Heart left ventricle (tissue), 13 donors: ENCODE data around the gene ITGB4.

Source experiments
- CTCF ChIP-seq, 12 donors: fragments of 200-600 bp; sonication (generic) in 4 of 12; IDR thresholded peaks; one replicate each; pipeline versions ENCODE4 v1.5.0 to v1.8.0; 2018 to 2022; ENCODE audit warnings: antibody characterized with exemption in 12 of 12, mild to moderate bottlenecking in 5 of 12
- POLR2A ChIP-seq, 2 donors: fragments of 450-650 bp; IDR thresholded peaks; one replicate each; pipeline ENCODE4 v1.6.1; 2017; ENCODE audit warnings: antibody characterized with exemption in 2 of 2, mild to moderate bottlenecking in 2 of 2, moderate library complexity in 2 of 2
- donor health status: ischemic (EF 13 %, LVEDD 7.1; RV severe dilation, severe dysfunction).
- donor health status: DM: no; HTN: yes; CAD: no.
- donor health status: DM: no; HTN: no; CAD: no.
- donor health status: ischemic (EF 25% LVEDD 6.9; RV normal size, moderate dysfunction).
- donor health status: ischemic (EF 25% LVEDD 5.7; RV mildly dilated, moderate dysfunction).
- donor health status: ischemic (EF 35%, LVEDD 5.7; RV mildly dilated, moderate dysfunction).
- donor health status: nonischemic (EF 11% LVEDD 7.7; RV severe dilation, severe dysfunction).
- donor health status: DM: yes; HTN: yes; CAD: no.
- donor health status: PGD.
- donor health status: ischemic (EF 29% LVEDD 5.4; RV normal size, mild dysfunction).
- donor health status: nonischemic (EF 23%, LVEDD 6.1; RV moderate dilation, normal function).

- TF ChIP-seq CTCF (IDR thresholded peaks at IDR 0.05), result no peak
- TF ChIP-seq POLR2A (IDR thresholded peaks at IDR 0.05), result peak in 1 of 2 donors; percentile 15
Observed at GRCh38 chr17:75723171-75723930, 2.1 kb downstream of the ITGB4 start.
